Measurements from ENCODE around the gene VWF. TPM values are rescaled to one million over a fixed set of nuclear protein-coding genes. Genes with fewer than 3 reads are reported as not detected.
"Not testable (repeated sequence)": the region's sequence is repeated elsewhere in the genome, so short reads cannot be mapped to it uniquely, and the experiment has no call there.

Gene VWF
- total RNA-seq, 1 donor from 2014 or later = 2.2 TPM

- DNase-seq (ENCODE audit: low read depth) = peak; percentile 7
Observed at GRCh38 chr12:6033546-6033945, 90.9 kb downstream of the VWF start.

DNA sequence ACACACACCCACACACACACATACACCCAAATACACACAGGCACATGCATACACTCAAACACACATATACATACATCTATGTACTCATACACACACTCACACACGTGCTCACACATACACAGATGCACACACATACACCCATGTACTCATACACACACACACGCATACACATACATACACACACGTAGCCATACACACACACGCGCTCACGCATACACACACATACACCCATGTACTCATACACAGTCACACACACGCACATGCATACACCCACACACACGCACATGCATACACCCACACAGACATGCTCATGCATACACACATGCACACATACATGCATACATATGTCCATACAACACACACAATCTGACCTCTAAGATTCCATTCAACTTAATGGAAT is 91.7 kb downstream of the VWF start:
- DNase-seq (ENCODE audit: low read depth) = no peak

DNA sequence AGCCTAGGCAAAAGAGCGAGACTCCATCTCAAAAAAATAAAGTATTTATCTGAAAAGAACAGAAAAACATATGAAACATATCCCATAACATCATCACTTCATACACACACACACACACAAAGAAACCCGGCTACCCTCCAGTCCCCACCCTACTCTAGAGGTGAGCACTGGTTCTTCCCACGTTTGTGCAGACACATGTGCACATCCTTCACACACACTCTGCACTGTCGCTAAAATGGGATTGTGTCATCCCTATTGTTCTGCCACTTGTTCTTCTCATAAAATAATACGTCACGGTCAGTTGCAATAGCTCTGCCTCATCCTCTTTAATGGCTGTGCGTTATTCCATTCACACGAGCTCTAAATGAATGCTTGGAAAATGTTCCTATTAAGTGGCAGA is 93.5 kb downstream of the VWF start:
- DNase-seq (ENCODE audit: low read depth) = no peak

- DNase-seq (ENCODE audit: low read depth) = no peak
Observed at GRCh38 chr12:6030081-6030480, 94.4 kb downstream of the VWF start.

DNA sequence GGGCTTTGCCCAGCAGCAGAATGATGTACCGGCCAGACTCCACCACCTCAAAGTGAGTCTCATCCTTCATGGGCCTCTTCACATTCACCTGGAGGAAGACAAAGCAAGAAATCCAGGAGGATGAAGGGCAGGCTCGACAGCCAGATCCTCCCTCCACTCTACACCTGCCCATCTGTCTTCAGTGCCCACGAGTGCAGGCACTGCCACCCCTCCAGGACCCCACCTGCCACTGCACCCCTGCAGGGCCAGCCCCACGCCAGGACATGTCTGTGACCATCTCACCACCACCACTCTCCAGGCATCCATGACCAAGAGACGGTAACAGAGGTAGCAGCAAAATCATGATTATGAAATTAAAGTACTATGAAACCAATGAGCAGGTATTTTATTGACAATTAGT is 95.1 kb downstream of the VWF start:
- no peak for DNase-seq (ENCODE audit: low read depth)

- no peak for DNase-seq (ENCODE audit: low read depth)
Observed at GRCh38 chr12:6026998-6027397, 97.5 kb downstream of the VWF start.

DNA sequence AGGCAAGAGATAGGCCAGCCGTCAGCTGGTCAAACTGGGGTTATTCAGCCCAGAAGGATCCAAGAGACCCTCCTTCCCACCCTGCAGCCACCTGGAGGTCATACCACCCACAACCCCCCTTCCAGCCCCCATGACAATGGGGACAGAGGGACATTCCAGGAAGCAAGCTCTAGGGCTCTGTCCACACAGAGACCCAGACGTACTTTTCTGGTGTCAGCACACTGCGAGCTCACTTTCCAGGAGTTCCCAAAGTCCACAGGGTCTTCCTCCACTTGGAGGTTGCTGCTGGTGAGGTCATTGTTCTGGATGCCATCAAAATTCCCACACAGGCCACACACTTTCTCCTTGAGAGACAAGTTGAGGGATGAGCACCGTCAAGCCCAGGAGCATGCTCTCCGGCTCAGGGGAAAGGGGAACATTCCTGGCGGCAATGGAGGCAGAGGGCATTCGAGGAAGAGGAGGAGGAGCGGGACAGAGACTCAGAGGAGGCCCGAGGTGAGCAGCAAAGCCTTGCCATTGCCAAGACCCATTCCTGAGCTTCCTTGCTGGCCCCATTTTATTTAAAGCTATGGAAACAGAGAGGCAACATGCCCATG is 98.7 kb downstream of the VWF start:
- not testable (repeated sequence) for DNase-seq (ENCODE audit: low read depth)

- not testable (repeated sequence) for DNase-seq (ENCODE audit: low read depth)
Observed at GRCh38 chr12:6024066-6024465, 100.4 kb downstream of the VWF start.

GRCh38 chr12:6020930-6021329 is 103.5 kb downstream of the VWF start:
- peak; percentile 52 for DNase-seq (ENCODE audit: low read depth)

DNA sequence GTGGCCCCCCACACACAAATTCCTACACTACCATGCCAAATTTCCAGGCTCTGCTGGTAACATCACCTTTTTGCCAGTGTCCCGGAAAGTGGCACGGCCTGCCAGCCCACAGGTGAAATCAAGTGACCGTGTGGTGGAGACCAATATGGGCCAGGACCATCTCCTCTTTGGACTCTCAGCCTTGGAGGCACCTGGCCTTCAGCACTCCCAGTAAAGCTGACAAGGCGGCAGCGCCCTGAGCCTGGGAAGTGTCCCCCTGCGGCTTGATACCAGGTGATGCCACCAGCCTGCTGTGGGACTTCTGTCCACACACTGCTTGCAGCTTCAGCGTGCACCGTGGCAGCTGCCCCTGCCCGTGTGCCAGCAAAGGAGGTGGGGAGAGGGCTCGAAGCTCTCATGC is 104.0 kb downstream of the VWF start:
- not testable (repeated sequence) for DNase-seq (ENCODE audit: low read depth)

DNA sequence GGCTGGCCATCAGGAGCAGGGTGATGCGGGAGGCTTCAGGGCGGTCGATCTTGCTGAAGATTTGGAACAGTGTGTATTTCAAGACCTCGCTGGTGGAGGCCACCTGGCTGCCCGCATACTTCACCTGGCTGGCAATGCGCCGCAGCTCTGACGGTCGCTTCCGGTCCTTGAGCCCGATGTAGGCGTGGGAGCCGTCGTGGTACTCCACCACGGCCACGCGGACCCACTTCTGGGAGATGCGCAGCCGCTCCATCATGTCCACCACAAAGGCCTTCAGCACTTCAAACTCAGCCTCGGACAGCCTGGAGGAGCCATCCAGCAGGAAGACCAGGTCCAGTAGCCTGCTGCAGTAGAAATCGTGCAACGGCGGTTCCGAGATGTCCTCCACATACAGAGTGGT is 105.2 kb downstream of the VWF start:
- DNase-seq (ENCODE audit: low read depth) = not testable (repeated sequence)

GRCh38 chr12:6018265-6018664 is 106.2 kb downstream of the VWF start:
- no peak for DNase-seq (ENCODE audit: low read depth)

DNA sequence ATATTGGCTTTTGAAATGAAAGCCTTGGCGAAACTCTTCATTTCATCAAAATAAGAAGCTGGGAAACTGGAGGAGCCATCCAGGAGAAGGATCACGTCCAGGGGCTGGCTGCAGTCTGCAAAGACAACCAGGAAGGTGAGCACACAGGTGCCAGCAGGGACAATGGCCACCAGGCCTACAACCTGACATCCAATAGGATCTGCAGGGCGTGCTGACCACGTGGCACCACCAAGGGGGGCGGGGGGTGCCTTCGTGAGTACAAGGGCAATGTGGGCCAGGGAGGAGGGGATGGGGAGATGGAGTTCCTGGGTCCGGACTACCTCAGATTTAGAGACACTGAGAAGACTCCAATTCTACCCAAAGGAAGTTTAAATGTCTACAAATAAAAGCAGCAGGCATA is 107.7 kb downstream of the VWF start:
- no peak for DNase-seq (ENCODE audit: low read depth)

DNA sequence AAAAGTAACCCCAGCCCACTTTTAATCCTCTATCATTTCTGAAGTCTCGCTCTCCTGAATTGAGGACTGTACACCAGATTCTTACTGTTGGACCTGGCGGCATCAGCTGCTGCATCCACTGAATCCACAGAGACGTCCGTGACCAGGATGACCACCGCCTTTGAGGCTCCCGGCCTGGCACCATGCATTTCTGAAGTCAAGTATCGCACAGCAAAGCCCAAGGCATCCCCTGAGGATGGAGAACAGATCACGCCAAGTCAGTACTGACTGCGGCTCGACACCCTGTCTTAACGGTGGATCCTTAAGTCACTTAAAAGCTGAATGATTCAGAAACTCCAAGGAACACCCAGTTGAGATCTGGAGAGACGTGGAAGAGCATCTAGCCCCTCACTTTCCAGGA is 108.5 kb downstream of the VWF start:
- DNase-seq (ENCODE audit: low read depth) = not testable (repeated sequence)

GRCh38 chr12:6015271-6015670 is 109.2 kb downstream of the VWF start:
- DNase-seq (ENCODE audit: low read depth) = not testable (repeated sequence)

- DNase-seq (ENCODE audit: low read depth) = not testable (repeated sequence)
Observed at GRCh38 chr12:6010631-6011350, 113.7 kb downstream of the VWF start.

- no peak for DNase-seq (ENCODE audit: low read depth)
Observed at GRCh38 chr12:5997260-5997659, 127.2 kb downstream of the VWF start.

DNA sequence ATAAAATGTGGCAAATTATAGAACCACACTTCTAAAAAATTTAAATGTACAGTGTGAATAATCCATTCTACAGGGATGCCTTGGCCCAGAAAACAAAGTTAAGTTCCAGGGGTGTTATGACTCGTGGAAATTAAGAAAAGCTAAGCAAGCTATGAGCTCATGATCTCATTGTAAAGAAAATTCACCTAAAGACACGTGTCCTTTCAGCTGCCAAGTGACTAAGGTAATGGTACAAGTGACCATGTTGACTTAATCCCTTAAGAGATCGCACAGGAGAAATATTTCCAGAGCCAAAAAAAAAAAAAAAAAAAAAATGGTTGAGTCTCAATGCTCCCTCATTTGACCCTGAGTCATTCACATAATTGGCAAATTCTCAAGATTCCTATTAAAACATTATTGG is 128.0 kb downstream of the VWF start:
- peak; percentile 10 for DNase-seq (ENCODE audit: low read depth)

DNA sequence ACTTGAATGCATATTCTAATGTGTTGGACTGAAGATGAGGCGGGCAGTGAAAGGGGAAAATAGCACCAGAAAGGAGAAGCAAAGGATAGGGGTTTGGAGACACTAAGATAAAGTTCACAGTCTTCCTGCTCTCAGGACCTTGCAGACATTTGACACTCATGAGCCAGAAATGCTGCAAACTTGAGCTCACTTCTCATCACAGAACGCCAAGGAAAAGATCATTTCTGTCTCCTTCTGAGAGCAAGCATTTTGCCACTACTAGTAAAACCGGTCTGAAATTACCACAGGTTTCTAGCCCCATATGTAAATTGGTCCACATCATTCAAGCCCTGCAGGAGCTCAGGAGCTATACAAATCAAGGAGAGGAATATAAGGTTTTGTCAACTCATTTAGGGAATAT is 134.8 kb downstream of the VWF start:
- no peak for DNase-seq (ENCODE audit: low read depth)

DNA sequence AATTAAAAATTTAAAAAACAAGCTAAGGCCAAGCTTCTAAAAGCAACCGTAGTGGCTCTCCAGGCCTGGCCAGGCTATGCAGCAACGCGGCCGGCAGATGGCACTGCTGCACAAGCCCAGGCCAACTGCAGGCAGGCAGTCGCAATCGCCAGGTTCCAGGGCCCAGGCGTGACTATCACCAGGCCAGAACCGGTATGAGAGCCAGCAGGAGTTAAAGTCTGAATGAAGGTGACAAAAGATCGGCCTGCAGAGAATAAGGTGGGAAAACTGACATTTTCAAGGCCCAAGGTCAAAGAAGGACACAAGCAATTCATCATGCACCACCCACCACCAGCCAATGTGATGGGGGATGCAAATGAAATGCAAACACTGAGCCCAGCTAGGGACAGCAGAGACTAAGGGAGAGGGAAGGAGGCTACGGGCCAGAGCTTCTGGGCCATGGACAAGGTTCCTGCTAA is 135.8 kb downstream of the VWF start:
- DNase-seq (ENCODE audit: low read depth) = peak; percentile 53

DNA sequence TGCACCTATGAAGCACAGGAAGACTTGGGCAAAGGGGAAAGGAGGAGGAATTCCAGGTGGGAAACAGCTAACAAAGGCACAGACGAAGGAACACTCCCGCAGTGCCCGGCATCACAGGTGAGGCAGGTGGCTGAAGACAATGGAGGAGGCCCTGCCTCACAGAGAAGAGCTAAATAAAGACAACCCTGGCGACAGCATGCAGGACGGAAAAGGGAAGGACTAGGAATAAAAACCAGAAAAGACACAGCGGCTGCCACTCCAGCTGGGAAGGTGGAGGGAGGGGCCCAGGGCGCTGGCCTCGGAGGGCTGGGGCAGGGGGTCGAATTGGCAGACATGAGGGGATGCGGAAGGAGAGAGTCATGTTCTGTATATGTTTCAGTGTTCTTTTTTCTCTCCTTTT is 136.4 kb downstream of the VWF start:
- no peak for DNase-seq (ENCODE audit: low read depth)

DNA sequence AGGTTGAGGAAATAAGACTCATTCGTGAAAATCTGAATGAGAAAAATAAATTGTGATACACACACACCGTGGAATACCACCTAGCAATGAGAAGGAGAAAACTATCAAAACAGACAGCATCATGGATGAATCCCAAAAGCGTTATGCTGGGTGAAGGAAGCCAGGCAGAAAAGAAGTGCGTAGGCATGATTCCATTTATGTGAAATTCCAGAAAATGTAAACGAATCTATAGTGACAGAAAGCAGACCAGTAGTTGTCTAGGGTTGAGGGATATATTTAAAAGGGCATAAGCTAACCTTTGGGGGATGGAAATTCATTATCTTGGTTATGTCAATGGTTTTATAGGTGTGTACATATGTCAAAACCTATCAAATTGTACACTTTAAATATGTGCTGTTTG is 136.9 kb downstream of the VWF start:
- DNase-seq (ENCODE audit: low read depth) = no peak

- no peak for DNase-seq (ENCODE audit: low read depth)
Observed at GRCh38 chr12:5985471-5985870, 139.0 kb downstream of the VWF start.

DNA sequence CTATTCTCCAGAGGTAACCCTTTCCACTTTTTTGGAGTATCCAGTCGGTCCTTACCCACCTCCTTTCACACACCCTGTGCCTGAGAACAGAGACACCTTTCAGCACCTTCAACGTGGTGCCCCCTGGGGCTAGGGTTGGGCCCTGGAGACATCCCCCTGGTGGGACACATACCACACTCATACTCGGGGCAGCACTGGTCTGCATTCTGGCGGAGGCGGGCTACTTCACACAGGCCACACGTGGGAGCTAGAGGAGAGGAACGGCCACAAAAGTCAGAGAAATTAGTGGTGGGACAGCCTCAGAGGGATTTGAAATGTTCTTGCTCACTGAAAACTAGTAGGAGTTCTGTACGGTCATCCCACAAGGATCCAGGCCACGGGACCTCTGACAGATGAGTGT is 139.6 kb downstream of the VWF start:
- no peak for DNase-seq (ENCODE audit: low read depth)

Measured in renal cortical epithelial cell (primary cell).